Measurements from ENCODE around the gene CRYM. TPM values are rescaled to one million over a fixed set of nuclear protein-coding genes. Genes with fewer than 3 reads are reported as not detected.

CRYM gene
- 0.64 and 1.2 TPM in 2 replicates for total RNA-seq

DNA sequence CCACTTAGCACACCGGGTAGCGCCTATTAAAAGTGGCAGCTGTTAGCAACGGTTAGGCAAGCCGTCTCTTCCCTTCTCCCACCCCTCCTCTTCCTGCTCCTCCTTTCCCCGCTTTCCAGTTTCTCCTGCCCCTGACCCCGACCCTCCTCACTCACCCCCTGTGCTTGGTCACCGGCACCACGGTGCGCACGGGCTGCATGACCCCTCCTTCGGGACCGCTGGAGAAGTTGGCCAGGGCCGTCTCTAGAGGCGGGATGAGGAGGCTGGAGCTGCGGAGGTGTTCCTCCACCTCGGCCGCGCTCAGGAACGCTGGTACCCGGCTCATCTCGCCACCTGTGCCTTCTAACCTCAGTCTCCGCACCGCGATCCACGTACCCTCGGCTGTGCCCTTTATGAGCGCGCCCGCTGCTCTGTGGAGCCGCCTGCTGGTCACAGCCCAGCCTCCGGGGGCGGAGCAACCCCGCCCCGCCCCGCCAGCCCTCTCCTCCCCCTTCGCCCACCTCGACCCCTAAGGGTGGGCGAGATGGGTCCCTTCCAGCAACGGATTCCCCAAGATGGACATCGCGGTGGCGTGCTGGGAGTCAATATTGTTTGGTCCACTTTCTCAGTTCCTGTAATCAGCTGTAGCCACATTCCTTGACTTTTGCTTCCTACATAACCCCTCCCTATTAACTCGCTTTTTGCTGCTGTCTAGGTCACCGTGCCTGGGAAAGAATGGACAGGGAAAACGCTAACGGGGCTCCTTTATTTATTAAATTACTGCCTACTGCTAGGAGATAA is at the start of gene CRYM:
Gene CRYM (minus strand): TSS at position 364 of the 780 bp plus-strand sequence. CDS start 39 bp downstream, at position 325.

DNA sequence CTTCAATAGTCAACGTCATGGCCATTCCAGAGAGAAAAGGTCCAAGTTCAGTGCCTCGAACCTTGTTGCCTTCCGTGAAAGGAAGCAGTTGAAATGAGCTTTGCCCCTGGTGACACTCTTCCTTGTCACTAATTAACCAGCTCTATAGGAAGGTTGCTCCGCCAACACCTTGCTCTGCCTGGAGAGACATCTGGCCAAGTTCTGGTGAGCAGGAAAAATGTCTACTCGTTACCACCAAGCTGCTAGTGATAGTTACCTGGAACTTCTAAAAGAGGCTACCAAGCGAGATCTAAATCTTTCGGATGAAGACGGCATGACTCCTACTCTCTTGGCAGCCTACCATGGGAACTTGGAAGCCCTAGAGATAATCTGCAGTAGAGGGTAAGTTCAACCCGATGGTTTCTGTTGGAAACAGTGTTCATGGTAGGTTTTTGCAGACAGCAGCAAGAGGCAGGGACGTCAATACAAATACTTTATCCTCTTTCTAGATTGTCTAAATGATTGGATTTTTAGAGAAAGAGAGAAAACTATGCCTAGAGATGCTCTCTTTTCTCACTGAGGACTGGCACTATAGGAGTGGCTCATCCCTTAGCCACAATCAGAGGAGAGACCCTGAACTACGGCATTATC is 44.5 kb downstream of the CRYM start, which contains the start of gene ANKS4B:
Gene ANKS4B (plus strand): TSS at position 179 of the 630 bp plus-strand sequence. CDS start 39 bp downstream, at position 218.

DNA sequence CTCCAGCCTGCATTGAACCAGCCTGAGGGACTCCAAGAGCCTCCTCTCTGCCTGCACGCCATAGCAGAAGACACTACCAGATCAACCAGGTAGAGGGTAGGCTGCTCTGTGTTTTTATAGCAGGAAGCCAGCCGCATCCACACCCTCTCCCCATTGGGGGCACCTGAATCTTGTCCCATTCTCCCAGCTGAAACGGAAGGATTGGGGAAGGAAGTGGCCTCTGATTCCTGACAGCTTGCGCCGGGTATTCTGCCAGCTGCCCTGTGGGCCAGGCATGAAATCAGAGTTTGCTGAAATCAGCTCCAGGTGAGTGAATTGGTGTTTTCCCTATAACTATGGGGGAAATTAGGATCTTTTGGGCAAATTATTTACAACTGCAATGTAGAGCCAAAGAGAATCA is 66.6 kb downstream of the CRYM start, which contains the start of gene ZP2:
Gene ZP2 (minus strand): TSS at position 89 of the 400 bp plus-strand sequence. CDS start 27 bp downstream, at position 62.

Other genes starting within 250 kb of the CRYM start
- gene DNAH3, start 127.4 kb downstream of the CRYM start, total RNA-seq, result 0.21 TPM in 1 of 2 replicates, not detected in the other
- gene LDAF1, start 119.6 kb downstream of the CRYM start, total RNA-seq, result 127 and 186 TPM in 2 replicates
- not detected in 2 replicates for gene ZP2, start 66.7 kb downstream of the CRYM start, total RNA-seq
- gene ANKS4B, start 44.6 kb downstream of the CRYM start, total RNA-seq, result under 0.01 TPM in 1 of 2 replicates, not detected in the other

Data from tracheal epithelial cell (primary cell).